ENCODE data around the gene PPP1R14C.
"Not testable (repeated sequence)": the region's sequence is repeated elsewhere in the genome, so short reads cannot be mapped to it uniquely, and the experiment has no call there.

The PPP1R14C gene

DNA sequence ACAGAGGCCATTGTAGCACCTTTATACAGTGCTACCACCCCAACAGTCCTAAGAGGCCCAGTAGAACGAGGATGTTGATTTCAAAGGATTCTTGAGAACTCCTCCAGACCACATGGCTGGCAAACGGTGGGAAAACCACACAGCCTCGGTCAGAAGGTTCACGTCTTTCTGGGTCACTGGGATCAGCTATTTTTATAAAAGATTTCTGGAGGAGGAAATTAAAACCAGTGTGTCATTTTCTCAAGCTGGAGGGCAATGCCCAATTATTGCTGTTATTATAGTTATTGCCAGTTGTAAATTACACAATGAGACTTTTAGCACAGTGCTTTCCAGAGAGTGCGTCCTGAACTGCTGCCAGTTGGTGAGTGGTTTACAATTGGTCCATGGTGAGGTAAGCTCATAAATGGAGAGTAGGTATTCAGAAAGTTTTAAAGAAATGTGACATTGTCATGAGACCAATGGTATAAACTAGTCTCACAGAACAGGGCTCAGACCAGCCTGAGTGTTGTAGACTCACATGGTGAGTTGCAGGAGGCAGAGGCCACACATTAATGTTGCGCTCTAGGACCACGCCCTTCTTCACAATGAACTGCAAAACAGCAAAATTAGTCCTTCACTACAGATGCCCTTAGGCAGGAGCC is 8.4 kb upstream of the PPP1R14C start:
- in situ Hi-C loops (cut with HindIII; ENCODE audit: low sequenced_read_pairs): no loop called here

DNA sequence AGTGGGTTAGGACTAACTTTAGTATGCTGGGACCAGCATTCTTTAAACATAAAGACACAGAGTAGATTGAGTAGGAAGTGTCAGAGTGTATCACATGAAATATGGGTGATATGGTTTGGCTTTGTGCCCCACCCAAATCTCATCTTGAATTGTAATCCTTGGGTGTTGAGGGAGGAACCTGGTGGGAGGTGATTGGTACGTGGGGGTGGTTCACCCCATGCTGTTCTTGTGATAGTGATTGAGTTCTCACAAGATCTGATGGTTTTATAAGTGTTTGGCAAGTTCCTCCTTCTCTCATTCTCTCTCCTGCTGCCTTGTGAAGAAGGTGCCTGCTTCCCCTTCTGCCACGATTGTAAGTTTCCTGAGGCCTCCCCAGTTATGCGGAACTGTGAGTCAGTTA is 5.1 kb upstream of the PPP1R14C start:
- in situ Hi-C loops (cut with HindIII; ENCODE audit: low sequenced_read_pairs): not testable (repeated sequence)

DNA sequence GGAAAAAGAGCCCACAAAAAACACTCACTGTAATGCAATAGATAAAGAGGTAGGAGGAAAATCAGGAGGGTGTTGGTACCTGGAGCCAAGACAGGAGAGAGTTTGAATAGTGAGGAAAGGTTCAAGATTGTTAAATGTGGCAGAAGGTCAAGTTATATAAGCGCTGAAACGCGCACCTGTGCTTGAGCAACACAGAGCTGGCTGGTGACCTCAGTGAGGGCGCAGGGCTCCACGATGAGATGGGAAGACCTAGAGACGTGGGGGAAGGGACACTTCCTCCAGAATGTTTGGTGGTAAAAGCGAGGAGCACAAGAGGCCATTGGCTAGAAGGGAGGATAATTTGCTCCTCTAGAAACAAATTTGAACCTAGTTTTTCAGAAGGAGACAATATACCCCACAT is 4.2 kb upstream of the PPP1R14C start:
- in situ Hi-C loops (cut with HindIII; ENCODE audit: low sequenced_read_pairs): no loop called here

DNA sequence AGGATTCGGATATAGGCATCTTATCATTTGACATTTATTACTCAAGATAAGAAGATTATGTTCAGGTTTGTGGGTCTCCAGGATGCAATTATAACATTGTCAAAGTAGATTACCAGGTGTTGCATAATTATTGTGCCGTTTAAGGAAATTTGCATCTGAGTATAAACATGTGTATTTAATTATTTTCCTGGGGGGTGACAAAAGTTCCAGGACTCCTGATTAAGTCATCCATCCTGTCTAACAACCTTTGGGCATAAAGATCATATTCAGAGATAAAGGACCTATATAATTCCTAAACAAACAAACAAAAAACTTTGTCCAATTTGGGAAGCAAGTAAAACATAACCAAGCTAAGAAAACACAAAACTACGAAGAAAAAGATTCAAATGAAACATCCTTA is 3.3 kb upstream of the PPP1R14C start:
- in situ Hi-C loops (cut with HindIII; ENCODE audit: low sequenced_read_pairs): no loop called here

DNA sequence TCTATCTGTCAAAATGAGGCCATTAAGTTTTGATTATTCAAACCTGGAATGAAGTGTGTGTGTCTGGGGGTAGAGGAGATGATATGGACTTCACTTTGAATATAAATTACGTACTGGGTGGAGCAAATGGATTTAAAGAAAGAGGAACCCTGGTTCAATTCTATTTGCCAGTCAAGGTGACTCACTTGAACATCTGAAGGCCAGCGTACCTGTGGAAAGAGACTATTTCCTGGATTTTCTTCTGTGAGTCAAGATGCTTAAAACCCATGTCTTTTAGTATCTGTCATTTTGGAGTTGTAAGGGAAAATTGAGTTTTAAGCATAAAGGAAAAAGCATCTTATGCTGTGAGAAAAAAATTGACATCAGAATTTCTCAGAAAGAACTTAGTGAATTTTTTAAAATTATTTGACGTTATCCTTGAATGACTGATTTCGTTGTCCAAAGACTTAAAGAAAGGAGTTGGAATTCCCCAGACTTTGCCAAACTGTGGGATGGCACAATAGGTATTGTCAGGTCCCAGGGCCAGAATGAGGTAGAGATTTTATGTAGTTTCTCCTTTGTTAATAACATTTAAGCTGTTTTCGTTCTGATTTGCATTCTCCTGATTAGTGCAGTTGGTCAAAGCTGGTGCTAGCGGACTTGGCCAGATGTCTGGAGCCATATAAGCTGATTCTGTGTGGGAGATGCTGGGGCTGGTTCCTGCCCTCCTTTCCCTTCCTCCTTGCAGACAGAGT is 2.4 kb upstream of the PPP1R14C start:
- in situ Hi-C loops (cut with HindIII; ENCODE audit: low sequenced_read_pairs): loop anchor here (5.0 kb wide), 1 partner anchor 38 kb away; no protein-coding TSS in a partner anchor

DNA sequence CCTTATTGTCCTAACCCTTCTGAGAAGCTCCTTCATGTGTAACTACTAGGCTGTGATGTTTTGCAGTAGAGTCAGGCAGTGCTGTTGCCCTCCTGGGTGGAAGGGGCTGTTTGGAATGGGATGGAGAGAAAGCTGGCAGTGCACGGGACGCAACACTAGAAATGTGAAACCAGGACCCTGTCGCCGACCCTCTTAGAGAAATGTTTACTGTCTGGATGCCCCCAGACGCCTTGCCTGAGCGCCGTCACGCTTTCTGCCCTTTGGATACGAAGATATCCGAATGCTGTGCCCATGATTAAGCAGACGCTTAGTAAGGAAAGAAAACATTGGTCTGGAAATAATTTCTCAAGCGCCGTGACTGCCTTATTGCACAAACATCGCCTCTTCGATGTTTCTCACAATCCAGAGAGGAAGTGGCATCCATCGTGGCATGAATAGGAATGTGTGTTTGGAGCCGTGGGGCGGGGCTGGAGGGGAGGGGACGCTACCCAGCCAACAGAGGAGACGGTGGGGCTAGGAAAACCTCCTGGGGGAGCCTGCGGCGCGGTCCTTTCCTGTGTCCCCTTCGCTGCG is 661 bp upstream of the PPP1R14C start:
- in situ Hi-C loops (cut with HindIII; ENCODE audit: low sequenced_read_pairs): loop anchor here (5.0 kb wide), 1 partner anchor 40 kb away; no protein-coding TSS in a partner anchor

DNA sequence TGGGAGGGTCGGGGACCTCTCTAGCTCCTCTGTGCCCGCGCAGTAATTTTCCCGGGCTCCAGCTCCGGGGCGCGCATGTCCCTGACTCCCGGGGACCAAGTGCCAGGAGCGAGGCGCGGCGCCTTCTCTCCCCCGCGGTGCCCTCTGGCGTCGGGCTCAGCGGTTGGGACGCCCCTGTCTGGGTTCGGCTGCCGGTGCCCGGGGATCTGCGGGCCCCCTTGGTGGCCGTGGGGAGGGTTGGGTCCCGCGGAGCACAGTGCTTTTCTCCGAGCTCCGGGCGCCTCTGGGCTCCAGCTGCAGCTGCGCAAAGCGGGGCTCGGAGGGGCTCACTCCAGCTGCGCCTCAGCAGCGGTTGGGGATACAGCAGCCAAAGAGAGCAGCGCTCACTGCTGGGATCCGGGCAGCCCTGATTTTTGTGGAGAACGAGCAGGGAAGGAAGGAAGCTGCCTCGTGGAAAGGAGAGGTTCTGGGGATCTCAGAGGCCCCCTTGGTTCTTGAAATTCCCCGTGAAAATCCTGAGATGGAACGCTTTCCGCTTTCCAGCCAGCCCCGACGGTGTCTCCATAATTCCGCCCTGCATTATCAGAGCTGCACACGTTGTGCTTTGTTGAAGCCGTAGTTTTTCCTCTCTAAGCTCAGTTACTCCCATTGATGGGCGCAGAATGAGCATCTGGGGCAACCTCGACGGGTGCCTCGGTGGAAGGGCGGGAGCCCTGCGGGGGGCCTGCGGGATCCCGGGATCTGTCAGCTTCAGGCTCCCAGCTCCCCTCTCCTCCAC is 861 bp downstream of the PPP1R14C start:
- in situ Hi-C loops (cut with HindIII; ENCODE audit: low sequenced_read_pairs): loop anchor here (5.0 kb wide), 1 partner anchor 41 kb away; no protein-coding TSS in a partner anchor

DNA sequence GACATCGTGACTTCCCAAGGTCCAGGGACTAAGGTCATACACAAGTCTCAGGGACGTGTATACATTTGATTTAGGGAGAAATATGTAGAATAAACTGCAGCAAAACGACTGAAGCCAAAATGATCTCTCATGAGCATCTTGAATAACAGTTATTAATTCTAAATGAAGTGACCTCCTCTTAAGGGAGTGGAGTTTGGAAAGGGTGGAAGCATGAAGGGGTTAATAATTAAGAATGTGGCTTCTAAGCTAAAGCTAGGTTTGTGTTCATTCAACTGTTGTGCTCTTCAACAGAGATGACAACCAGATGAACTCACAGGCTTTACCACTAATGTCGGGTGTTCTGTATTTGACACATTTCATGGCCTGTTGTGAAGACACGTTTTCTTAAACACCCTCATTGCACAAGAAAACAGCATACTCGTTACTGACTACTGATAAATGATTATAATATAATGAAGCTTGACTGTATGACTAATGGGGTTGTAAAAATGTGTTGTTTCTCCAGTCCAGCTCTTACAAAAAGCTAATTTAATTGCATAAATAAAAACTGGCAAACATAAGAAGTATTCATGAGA is 1.5 kb downstream of the PPP1R14C start:
- in situ Hi-C loops (cut with HindIII; ENCODE audit: low sequenced_read_pairs): loop anchor here (5.0 kb wide), 1 partner anchor 42 kb away; no protein-coding TSS in a partner anchor

DNA sequence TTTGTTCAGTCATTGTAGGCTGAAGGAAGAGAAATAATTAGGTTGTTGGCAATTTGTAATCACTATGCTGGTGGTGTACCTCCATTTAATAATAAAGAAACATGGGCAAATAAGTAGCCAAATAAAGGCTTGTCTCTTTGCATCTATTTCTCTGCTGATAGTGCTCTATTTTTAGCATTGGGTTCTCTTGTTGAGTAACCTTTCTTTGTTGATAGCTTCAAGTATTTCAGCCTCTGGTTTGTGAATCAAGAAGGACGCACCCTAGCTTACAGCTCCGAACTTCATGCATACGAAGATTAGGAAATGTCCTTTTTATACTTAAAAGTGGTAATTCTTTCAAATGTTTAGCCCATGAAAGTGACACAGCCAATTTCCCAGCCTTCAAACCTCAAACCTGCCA is 2.6 kb downstream of the PPP1R14C start:
- in situ Hi-C loops (cut with HindIII; ENCODE audit: low sequenced_read_pairs): no loop called here

DNA sequence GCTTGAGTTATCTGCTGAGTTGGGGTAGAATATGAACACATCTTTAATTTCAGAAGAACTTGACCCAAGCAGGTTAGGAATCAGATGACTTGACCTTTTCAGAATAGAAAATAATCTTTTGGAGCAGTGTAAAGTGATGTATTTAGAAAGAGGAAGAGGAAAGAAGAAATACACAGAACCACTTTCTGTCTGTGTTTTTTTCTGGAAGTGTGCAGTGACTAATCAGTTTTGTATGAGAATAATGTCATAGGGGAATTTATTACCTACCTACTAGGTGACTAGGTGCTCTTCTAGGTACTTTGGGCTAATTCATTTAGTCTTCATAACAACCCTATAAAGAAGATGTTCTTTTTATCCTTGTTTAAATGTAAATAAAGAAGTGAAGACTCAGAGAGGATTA is 3.0 kb downstream of the PPP1R14C start:
- in situ Hi-C loops (cut with HindIII; ENCODE audit: low sequenced_read_pairs): no loop called here

DNA sequence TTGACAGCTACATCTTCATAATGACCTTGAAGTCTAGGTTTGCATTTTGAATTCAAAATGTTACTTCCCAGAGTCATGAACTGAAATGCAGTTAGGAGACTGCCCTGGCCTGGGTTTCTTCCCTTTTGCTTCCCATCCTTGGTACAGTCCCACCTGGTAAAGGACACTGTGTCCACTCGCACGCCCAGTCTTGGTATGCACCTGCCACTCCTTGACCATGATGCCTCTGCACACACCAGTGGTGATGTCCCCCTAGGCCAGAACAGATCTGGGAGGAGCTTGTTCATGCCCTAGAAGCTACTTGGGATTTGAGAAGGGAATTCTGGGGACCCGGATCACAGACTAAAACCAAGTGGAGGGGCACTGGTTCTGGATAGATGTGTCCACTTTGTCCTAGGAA is 3.6 kb downstream of the PPP1R14C start:
- in situ Hi-C loops (cut with HindIII; ENCODE audit: low sequenced_read_pairs): no loop called here

DNA sequence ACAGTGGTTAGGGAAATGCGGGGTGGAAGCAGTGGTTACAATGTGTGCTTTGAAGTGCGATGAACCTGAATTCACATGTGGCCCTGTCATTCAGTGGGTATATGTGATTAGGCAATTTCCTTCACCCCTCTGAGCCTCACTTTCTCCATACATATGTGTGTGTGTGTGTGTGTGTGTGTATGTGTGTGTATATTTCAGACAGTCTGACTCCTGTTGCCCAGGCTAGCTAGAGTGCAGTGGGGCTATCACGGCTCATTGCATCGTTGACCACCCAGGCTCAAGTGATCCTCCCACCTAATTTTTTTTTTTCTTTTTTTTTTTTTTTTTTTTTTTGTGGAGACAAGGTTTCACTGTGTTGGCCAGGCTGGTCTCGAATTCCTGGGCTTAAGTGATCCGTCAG is 6.3 kb downstream of the PPP1R14C start:
- in situ Hi-C loops (cut with HindIII; ENCODE audit: low sequenced_read_pairs): no loop called here

DNA sequence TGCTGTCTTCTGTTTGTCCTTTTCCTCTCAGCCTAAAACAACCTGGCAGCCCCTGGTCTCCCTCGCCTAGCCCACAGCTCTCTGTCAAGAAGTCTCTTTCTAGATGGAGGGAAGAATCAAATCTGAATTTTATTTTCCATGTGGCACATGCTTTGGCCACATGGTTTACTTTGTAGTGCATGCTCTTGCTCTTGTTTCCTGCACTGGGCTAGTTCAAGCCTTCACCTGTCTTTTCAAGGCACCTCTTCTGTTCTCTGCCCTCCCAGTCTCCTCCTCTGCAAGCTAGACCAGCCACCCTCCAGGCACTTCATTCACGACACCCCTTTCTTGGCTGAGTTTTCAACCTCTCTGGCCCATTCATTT is 7.6 kb downstream of the PPP1R14C start:
- in situ Hi-C loops (cut with HindIII; ENCODE audit: low sequenced_read_pairs): no loop called here

DNA sequence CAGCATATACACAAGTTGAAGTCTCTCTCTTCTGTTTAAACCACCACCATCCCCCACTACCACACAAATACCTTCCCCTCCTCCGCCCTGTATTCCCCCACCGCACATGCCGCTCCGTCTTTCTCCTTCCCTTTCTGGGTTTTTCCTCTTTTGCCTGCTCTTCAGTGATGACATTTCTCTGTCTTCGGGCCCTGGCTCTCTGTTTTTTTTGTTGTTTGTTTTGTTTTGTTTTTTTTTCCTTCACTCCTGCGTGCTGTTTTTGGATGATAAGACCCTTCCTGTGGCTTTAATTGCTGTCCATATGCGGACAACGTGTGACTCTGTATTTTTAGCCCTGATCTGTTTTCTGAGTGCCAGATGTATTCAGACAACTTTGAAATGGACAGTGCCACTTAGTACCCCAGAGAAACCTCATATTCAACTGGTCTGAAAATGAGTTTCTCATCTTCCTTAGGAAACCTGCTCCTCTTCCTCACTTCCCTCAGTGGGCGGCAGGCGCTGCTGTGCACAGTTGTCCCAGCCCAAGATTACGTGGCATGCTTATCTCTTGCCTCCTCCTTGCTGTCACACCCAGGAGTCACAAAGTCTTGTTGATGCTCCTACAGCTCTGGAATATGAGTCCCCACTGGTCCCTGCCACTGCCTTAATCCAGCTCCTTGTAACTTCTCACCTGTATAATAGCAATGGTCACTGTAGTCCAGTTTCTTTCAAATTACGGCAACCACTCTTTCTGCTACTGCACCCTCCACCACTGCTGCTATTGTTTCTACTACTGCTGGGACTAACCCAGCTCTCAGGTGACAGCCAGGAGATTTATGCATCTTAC is 8.2 kb downstream of the PPP1R14C start:
- in situ Hi-C loops (cut with HindIII; ENCODE audit: low sequenced_read_pairs): no loop called here

DNA sequence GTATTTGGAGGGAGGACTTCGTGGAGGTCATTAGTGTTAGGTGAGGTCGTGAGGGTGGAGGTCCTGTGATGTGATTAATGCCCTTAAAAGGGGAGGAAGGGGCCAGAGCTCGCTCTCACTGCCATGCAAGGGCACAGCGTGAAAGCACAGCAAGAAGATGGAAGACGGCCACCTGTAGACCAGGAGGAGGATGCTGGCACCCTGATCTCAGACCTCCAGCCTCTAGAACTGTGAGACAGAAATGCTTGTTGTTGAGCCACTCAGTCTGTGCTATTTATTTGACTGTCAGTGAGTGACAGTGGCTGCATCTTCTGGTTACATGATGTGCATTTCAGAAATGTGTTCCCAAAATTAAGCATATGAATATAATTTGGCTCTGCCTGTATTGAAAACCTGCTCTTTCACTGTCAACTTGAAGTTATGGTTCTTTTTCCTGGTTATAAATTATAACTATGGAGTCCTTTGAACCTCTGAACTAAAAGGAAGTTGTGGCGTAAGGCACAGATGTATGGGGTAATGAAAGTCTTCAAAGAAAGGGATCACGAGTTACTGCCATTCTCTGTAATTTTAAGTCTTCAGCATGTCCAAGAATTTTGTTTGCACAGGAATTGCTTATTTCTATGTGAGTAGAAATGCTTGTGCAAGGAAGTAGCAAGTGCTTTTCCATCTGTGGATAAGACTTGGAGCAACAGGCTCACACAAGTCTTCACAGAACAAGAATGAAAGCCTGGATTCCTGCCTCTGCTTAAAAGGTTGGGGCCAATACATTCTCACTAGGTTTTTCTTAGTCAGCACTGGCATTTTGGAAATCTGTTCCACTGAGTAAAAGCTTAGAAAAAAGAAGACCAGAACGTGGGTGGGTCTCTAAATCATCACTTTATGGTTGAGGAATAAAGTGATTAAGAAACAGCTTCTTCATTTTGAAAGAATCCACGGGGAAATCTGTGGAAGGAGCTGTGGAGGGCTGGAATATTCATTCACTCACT is 10.3 kb downstream of the PPP1R14C start:
- in situ Hi-C loops (cut with HindIII; ENCODE audit: low sequenced_read_pairs): no loop called here

DNA sequence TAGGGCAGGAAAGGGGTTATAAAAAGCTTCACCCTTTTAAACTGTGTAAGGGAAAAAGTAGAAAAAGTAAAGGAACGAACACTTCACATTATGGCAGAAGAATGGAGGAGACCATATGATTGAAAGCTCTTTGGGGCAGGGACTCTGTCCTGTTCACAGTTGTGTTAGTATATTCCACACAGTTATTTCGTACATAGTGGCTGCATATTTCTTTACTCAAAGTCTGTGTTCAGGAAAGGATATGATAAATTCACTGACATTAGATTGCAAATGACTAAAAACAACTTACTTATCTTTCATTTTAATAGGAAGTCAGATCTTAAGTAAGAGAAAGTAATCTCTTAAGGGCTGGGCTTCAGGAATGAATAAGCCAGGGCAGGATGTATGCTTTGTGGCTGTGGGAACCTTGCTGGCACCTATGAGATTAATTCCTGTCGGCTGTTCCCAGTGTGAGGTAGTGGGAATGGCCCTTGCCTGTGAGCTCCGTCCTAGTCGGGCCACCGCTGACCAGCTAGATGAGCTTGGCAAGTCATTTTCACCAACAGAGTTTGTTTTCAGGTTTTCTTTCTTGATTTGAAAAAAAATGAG is 11.2 kb downstream of the PPP1R14C start:
- in situ Hi-C loops (cut with HindIII; ENCODE audit: low sequenced_read_pairs): no loop called here

DNA sequence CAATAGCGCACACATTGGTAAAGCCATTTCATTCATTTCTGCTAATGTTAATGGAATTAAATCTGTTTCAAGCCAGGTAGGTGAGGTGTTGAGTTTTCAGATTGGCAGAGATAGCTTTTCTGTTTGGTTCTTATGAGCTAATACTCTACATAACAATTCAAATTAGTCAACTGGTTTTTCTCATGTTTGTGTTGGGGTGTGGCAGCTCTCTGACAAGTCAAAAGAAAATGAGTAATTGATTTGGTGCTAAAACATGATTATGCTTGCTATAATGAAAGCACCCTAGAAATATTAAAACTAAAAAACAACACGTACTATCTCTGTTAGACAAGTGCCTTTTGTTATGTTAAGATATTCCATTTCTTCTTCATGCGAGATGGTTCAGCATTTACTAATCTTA is 13.6 kb downstream of the PPP1R14C start:
- in situ Hi-C loops (cut with HindIII; ENCODE audit: low sequenced_read_pairs): no loop called here

DNA sequence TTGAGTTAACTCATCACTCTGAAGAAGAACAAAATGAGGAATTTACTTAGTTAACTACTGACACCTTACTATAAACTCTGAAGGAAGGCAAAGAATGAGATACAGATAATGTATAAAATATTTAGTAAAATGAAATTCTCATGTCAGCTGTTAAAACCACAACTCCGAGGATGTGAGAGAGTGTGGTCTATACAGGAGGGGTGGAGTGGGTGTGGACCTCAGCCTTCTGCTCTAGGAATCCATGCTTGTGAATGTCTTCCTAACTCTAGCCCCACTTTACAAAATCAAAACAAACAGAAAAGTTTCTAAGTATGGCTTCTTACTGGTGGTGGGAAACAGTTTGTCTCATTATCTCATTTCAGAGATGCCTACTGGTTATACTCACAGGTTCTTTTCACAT is 14.2 kb downstream of the PPP1R14C start:
- in situ Hi-C loops (cut with HindIII; ENCODE audit: low sequenced_read_pairs): no loop called here

DNA sequence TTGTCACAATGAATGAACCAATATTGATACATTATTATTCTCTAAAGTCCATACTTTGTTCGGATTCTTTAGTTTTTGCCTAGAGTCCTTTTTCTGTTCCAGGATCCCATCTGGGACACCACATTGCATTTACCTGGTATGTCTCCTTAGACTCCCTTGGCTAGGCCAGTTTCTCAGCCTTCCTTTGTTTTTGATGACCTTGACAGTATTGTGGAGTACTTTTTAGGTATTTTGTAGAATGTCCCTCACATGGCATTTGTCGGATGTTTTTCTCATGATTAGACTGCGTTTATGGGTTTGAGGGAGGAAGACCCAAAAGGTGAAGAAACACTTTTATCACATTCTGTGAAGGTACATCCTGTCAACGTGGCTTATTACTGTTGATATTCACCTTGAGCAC is 16.9 kb downstream of the PPP1R14C start:
- in situ Hi-C loops (cut with HindIII; ENCODE audit: low sequenced_read_pairs): no loop called here

Measured in endothelial cell of hepatic sinusoid (primary cell).